Thoracic aorta (tissue), 2 donors: Measurements from ENCODE around the gene SCRT2. TPM values are rescaled to one million over a fixed set of nuclear protein-coding genes. Genes with fewer than 3 reads are reported as not detected.

ENCODE experiments used
- ATAC-seq: fragments of 150-250 bp; one replicate; pipeline ENCODE4 v1.8.0; 2017; ENCODE audit warnings: low read depth; ENCODE audit not compliant: insufficient number of reproducible peaks, low FRiP score
- DNase-seq: peaks from one replicate; pipeline ENCODE4 v3.0.0-alpha.2; 2020; ENCODE audit warnings: low spot score
- H3K27ac ChIP-seq, 2 donors: fragments of 200-600 bp; sonication (generic); 1 replicate in 1 of 2; 2 replicates in 1 of 2; pipeline ENCODE4 v1.5.1; 2016; ENCODE audit warnings: mild to moderate bottlenecking in 2 of 2, moderate library complexity in 2 of 2
- H3K27me3 ChIP-seq: fragments of 200-600 bp; sonication (generic); replicated peaks from 2 replicates; pipeline ENCODE4 v1.6.0; 2016; ENCODE audit warnings: mild to moderate bottlenecking; ENCODE audit not compliant: insufficient read depth
- H3K36me3 ChIP-seq: fragments of 200-600 bp; sonication (generic); one replicate; pipeline ENCODE4 v1.5.1; 2016
- H3K4me1 ChIP-seq, 2 donors: fragments of 200-600 bp; sonication (generic); 1 replicate in 1 of 2; 2 replicates in 1 of 2; pipeline versions ENCODE4 v1.5.1 to v1.6.0; 2016; ENCODE audit warnings: low read depth in 2 of 2, mild to moderate bottlenecking in 1 of 2; ENCODE audit not compliant: control insufficient read depth in 1 of 2
- H3K4me3 ChIP-seq: fragments of 200-600 bp; sonication (generic); 2 replicates; pipeline ENCODE4 v1.5.1; 2016; ENCODE audit warnings: mild to moderate bottlenecking
- H3K9me3 ChIP-seq: fragments of 200-600 bp; sonication (generic); 2 replicates; pipeline ENCODE4 v1.5.1; 2016
- CTCF ChIP-seq: fragments of 200-600 bp; sonication (generic); IDR thresholded peaks from one replicate; pipeline ENCODE4 v1.5.1; 2019; ENCODE audit warnings: antibody characterized with exemption
- total RNA-seq, 2 donors: library from RNA; depleted of rRNA; stranded (reverse); fragments of >200 nt; gene quantifications; one replicate each; pipeline versions ENCODE4 v1.1.0 to v1.2.3, GENCODE V29; 2016

Gene SCRT2
- total RNA-seq, 2 donors from 2014 or later: not detected

GRCh38 chr20:711576-711975 lies 36.0 kb upstream of the SCRT2 start:
- Histone ChIP-seq H3K4me3 (no peak overlapping the region), H3K4me1 (no peaks in the 10 kb centered on the region), H3K27me3 (peaks cover 5% of the 10 kb centered on the region), H3K36me3 (no peaks in the 10 kb centered on the region), H3K27ac (no peak overlapping the region), H3K9me3 (peaks cover 9% of the 10 kb centered on the region)
- no peak for ATAC-seq
- no peak for TF ChIP-seq CTCF
- no peak for DNase-seq

DNA sequence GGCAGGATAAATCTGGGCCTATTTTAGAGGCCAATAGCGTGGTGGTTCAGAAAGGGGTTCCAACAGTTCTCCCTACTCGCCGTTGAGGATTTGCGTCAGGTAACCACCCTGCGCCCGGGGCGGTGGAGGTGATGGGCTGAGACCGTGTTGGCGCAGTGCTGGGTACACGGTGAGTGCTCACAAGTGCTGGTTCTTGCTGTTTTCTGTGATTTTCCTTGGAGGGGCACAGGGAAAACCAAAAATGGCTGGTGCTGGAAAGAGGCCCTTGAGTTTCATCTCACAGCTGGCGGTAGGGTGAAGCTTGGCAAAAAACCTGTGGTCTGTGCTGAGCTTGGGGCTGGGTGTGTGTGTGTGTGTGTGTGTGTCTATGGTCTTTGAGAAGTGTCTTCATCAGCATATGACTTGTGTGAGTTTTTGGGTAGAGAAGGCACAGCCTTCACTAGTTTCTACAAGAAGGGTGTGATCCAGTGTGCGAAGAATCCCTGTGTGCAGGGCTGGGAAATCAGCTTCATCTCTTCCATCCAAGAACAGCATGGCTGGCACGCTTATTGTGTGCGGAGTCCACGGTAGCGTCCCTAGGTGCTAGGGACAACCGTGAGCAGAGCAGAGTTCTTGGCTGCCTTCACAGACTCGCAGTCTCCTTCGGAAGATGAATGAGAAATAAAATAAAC lies 35.3 kb upstream of the SCRT2 start:
- H3K4me3 ChIP-seq: no peak overlapping the region
- peaks cover 5% of the 10 kb centered on the region for H3K27me3 ChIP-seq
- DNase-seq (no peak), ATAC-seq (no peak)
- no peak for TF ChIP-seq CTCF
- no peaks in the 10 kb centered on the region for H3K4me1 ChIP-seq
- peaks cover 9% of the 10 kb centered on the region for H3K9me3 ChIP-seq
- no peak overlapping the region for H3K27ac ChIP-seq
- no peaks in the 10 kb centered on the region for H3K36me3 ChIP-seq

DNA sequence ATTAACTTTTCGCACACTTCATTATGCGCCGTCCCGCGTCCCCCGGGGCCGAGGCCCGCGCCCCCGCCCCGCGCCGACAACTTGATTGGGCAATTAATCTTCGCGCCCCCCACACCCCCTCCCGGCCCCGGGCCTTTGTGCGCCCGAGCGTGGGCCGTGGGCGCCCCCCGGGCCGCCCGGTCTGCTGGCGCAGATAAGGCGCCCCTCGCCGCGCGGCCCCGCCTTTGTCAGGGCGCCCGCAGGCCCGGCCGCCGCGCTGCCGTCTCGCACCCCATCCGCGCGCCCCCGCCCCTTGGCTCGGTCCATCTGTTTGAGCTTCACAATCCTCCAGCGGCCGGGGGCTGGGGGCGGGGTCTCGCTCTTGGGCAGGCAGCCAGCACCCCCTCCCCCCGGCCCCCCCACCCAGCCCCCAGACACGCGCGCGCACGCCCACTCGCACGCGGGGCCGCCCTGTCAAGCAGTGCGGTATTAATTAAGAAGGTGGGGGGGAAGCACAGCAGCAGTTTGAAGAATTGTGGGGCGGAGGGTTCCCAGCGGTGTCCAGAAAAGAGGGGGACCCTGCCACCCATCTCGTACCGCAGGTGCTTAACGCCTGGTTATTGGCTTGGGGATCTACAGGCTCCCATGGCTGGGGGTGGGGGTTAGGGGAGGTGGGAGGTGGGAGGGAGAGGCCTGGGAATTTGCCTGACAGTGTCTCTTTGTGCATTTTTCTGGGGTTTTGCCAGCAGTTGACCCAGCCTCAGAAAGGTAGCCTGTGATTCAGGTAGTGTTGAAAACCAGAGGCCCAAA lies 34.6 kb upstream of the SCRT2 start:
- Histone ChIP-seq H3K27me3 (peaks cover 5% of the 10 kb centered on the region), H3K4me1 (no peaks in the 10 kb centered on the region), H3K4me3 (no peak overlapping the region), H3K9me3 (peaks cover 9% of the 10 kb centered on the region), H3K27ac (no peak overlapping the region), H3K36me3 (no peaks in the 10 kb centered on the region)
- ATAC-seq (no peak), DNase-seq (no peak)
- no peak for TF ChIP-seq CTCF

DNA sequence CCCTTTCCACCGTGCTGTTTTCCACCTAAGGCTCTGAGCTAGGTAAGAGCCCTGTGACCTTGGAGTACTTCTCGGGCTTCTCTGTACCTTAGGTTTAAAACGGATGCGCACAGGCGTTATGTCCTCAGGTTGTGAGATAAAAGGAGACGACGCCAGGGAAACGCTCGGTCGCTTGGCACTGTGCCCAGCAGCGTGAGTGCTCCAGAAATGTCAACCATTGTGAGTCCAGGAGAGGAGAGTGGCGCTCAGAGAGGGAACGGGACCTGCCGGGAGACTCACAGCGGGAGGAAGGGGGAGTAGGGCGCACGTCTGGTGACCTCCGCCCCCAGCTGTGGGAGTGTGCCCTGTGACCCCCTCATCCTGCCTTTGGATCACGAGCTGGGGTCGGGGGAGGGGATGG lies 33.8 kb upstream of the SCRT2 start:
- no peak overlapping the region for H3K4me3 ChIP-seq
- no peak for TF ChIP-seq CTCF

GRCh38 chr20:708956-709355 lies 33.4 kb upstream of the SCRT2 start:
- Histone ChIP-seq H3K9me3 (peaks cover 4% of the 10 kb centered on the region), H3K27me3 (peaks cover 5% of the 10 kb centered on the region), H3K36me3 (no peaks in the 10 kb centered on the region), H3K4me1 (no peaks in the 10 kb centered on the region), H3K27ac (no peak overlapping the region), H3K4me3 (no peak overlapping the region)
- DNase-seq (no peak), ATAC-seq (no peak)
- no peak for TF ChIP-seq CTCF

More for the DNA sequence above, 33.8 kb upstream of the SCRT2 start:
- Histone ChIP-seq H3K27me3 (peaks cover 5% of the 10 kb centered on the region), H3K36me3 (no peaks in the 10 kb centered on the region), H3K4me1 (no peaks in the 10 kb centered on the region), H3K9me3 (peaks cover 9% of the 10 kb centered on the region), H3K27ac (no peak overlapping the region)
- no peak for DNase-seq
- ATAC-seq: no peak
